IMR-90 (cell line): ENCODE data around the gene SLC25A34. TPM values are rescaled to one million over a fixed set of nuclear protein-coding genes. Genes with fewer than 3 reads are reported as not detected.

Experiments used
- ATAC-seq: fragments of 200-7000 bp; cut with Tn5 transposase; 2 replicates; pipeline ENCODE4 v1.9.1; 2020; ENCODE audit warnings: low read depth, mild to moderate bottlenecking, moderate library complexity
- BruUV-seq: library from RNA; stranded (reverse); fragments of 400-500 nt; replicated peaks from 2 replicates; lab custom pipeline; 2021; lab: Mats Ljungman, UMichigan
- CTCF ChIA-PET: fragments of 300-600 bp; formaldehyde crosslinking; extraction: SDS; loops from one replicate; lab custom pipeline; 2021; ENCODE audit warnings: antibody characterized with exemption; lab: Yijun Ruan, JAX
- POLR2A ChIA-PET: fragments of 300-600 bp; sonication (Branson Sonifier 250); formaldehyde crosslinking; loops from one replicate; lab custom pipeline; 2022; ENCODE audit warnings: antibody characterized with exemption; ENCODE audit not compliant: unreplicated experiment; lab: Charles Lee
- DNase-seq: peaks from one replicate; pipeline ENCODE4 v3.0.0; 2013
- H2AFZ ChIP-seq: replicated peaks from 2 replicates; pipeline ENCODE3; 2013; ENCODE audit warnings: low read length, mild to moderate bottlenecking; ENCODE audit not compliant: poor library complexity
- H2AK5ac ChIP-seq: 2 replicates; pipeline ENCODE4 v1.6.1; 2013; ENCODE audit warnings: low read depth, low read length, inconsistent platforms
- H2AK9ac ChIP-seq: replicated peaks from 2 replicates; pipeline ENCODE3; 2013; ENCODE audit warnings: mild to moderate bottlenecking, low read depth, low read length, moderate library complexity; ENCODE audit not compliant: poor library complexity
- H2BK120ac ChIP-seq: 2 replicates; pipeline ENCODE4 v1.6.1; 2013; ENCODE audit warnings: low read depth, low read length, inconsistent platforms
- H2BK15ac ChIP-seq: 3 replicates; pipeline ENCODE4 v1.6.1; 2013; ENCODE audit warnings: low read depth, low read length, inconsistent platforms
- H2BK20ac ChIP-seq: 2 replicates; pipeline ENCODE4 v1.6.1; 2013; ENCODE audit warnings: low read depth, mild to moderate bottlenecking, inconsistent platforms, low read length, moderate library complexity
- H2BK5ac ChIP-seq: 2 replicates; pipeline ENCODE4 v1.6.1; 2013; ENCODE audit warnings: mild to moderate bottlenecking, low read depth, low read length, inconsistent platforms; ENCODE audit not compliant: poor library complexity, severe bottlenecking
- H3K14ac ChIP-seq: replicated peaks from 2 replicates; pipeline ENCODE4 v1.6.1; 2013; ENCODE audit warnings: low read depth, low read length, inconsistent platforms
- H3K18ac ChIP-seq: 2 replicates; pipeline ENCODE4 v1.6.1; 2013; ENCODE audit warnings: low read depth, low read length, control low read depth
- H3K23ac ChIP-seq: 2 replicates; pipeline ENCODE4 v1.6.1; 2013; ENCODE audit warnings: low read depth, low read length, inconsistent platforms
- H3K27ac ChIP-seq: 2 replicates; pipeline ENCODE4 v1.5.1; 2013; ENCODE audit warnings: mild to moderate bottlenecking, control low read depth, low read length; ENCODE audit not compliant: insufficient read depth
- H3K27me3 ChIP-seq: 2 replicates; pipeline ENCODE4 v1.6.1; 2013; ENCODE audit warnings: low read length; ENCODE audit not compliant: control insufficient read depth, insufficient read depth
- H3K36me3 ChIP-seq: 2 replicates; pipeline ENCODE4 v1.6.1; 2013; ENCODE audit warnings: low read length, mixed read lengths; ENCODE audit not compliant: control insufficient read depth, insufficient read depth
- H3K4ac ChIP-seq: 2 replicates; pipeline ENCODE4 v1.6.1; 2013; ENCODE audit warnings: low read depth, low read length, inconsistent platforms
- H3K4me1 ChIP-seq: 2 replicates; pipeline ENCODE4 v1.6.1; 2013; ENCODE audit warnings: low read length, mixed read lengths; ENCODE audit not compliant: control insufficient read depth, insufficient read depth
- H3K4me2 ChIP-seq: 2 replicates; pipeline ENCODE4 v1.6.1; 2013; ENCODE audit warnings: low read depth, mild to moderate bottlenecking, control low read depth, low read length, moderate library complexity
- H3K4me3 ChIP-seq: 2 replicates; pipeline ENCODE4 v1.5.1; 2013; ENCODE audit warnings: low read depth, mild to moderate bottlenecking, control low read depth, low read length, moderate library complexity; ENCODE audit not compliant: insufficient read depth
- H3K56ac ChIP-seq: 2 replicates; pipeline ENCODE4 v1.6.1; 2013; ENCODE audit warnings: low read length, inconsistent platforms; ENCODE audit not compliant: insufficient read depth; ENCODE audit errors: extremely low read depth
- H3K79me1 ChIP-seq, 2 experiments: 2 replicates each; pipeline ENCODE4 v1.6.1; 2013; ENCODE audit warnings: low read length in 2 of 2, inconsistent platforms in 1 of 2, low read depth in 1 of 2
- H3K9ac ChIP-seq: 2 replicates; pipeline ENCODE4 v1.6.1; 2013; ENCODE audit warnings: low read depth, low read length, control low read depth
- H3K9me1 ChIP-seq: 2 replicates; pipeline ENCODE4 v1.6.1; 2013; ENCODE audit warnings: low read length, inconsistent platforms; ENCODE audit not compliant: insufficient read depth
- H3K9me3 ChIP-seq: 2 replicates; pipeline ENCODE4 v1.6.1; 2013; ENCODE audit warnings: low read length; ENCODE audit not compliant: control insufficient read depth, insufficient read depth
- H4K20me1 ChIP-seq: 2 replicates; pipeline ENCODE4 v1.6.1; 2013; ENCODE audit warnings: low read length, inconsistent platforms; ENCODE audit not compliant: insufficient read depth
- H4K5ac ChIP-seq: 2 replicates; pipeline ENCODE4 v1.6.1; 2013; ENCODE audit warnings: mild to moderate bottlenecking, low read depth, low read length, control low read depth
- H4K8ac ChIP-seq, 2 experiments: 2 replicates each; pipeline ENCODE4 v1.6.1; 2013; ENCODE audit warnings: low read depth in 2 of 2, low read length in 2 of 2, control low read depth in 1 of 2, inconsistent platforms in 1 of 2
- H4K91ac ChIP-seq: 2 replicates; pipeline ENCODE4 v1.6.1; 2013; ENCODE audit warnings: low read depth, low read length, inconsistent platforms; ENCODE audit not compliant: insufficient read depth
- BHLHE40 ChIP-seq: fragments of 150-350 bp; IDR thresholded peaks from 2 replicates; pipeline ENCODE4 v1.6.1; 2016; ENCODE audit warnings: mild to moderate bottlenecking, low read depth, low read length
- CEBPB ChIP-seq: IDR thresholded peaks from 2 replicates; pipeline ENCODE4 v1.6.1; 2012; ENCODE audit warnings: low read depth, low read length, improper control_type of control experiment
- CHD1 ChIP-seq: IDR thresholded peaks from 2 replicates; pipeline ENCODE4 v1.6.1; 2012; ENCODE audit warnings: low read depth, low read length, improper control_type of control experiment
- FOS ChIP-seq: fragments of 150-350 bp; IDR thresholded peaks from 2 replicates; pipeline ENCODE4 v1.6.1; 2016; ENCODE audit warnings: low read depth, low read length
- MAFK ChIP-seq: IDR thresholded peaks from 2 replicates; pipeline ENCODE4 v1.6.1; 2012; ENCODE audit warnings: low read depth, low read length, improper control_type of control experiment
- MAZ ChIP-seq: IDR thresholded peaks from 2 replicates; pipeline ENCODE4 v1.6.1; 2012; ENCODE audit warnings: low read depth, mild to moderate bottlenecking, low read length, improper control_type of control experiment, moderate library complexity, borderline replicate concordance
- NFE2L2 ChIP-seq: fragments of 150-350 bp; IDR thresholded peaks from 2 replicates; pipeline ENCODE4 v1.6.1; 2016; ENCODE audit warnings: low read depth, mild to moderate bottlenecking, low read length
- RAD21 ChIP-seq: IDR thresholded peaks from 2 replicates; pipeline ENCODE4 v1.6.1; 2012; ENCODE audit warnings: low read length, improper control_type of control experiment
- RCOR1 ChIP-seq: IDR thresholded peaks from 2 replicates; pipeline ENCODE4 v1.6.1; 2012; ENCODE audit warnings: mild to moderate bottlenecking, low read length, improper control_type of control experiment; ENCODE audit not compliant: insufficient replicate concordance
- SMC3 ChIP-seq: fragments of 150-350 bp; IDR thresholded peaks from 2 replicates; pipeline ENCODE4 v1.6.1; 2016; ENCODE audit warnings: low read depth, mild to moderate bottlenecking, antibody characterized with exemption, low read length, moderate library complexity
- WGBS, 2 experiments: methylation state at CpG; one replicate each; pipeline versions ENCODE4 v1.1.5 to v1.1.7; 2013; ENCODE audit warnings: missing lambda C conversion rate in 2 of 2; ENCODE audit not compliant: insufficient read length in 1 of 2; ENCODE audit errors: extremely low coverage in 2 of 2; 5-methylcytosine and 5-hydroxymethylcytosine counted together
- dilution Hi-C: fragments of 300-500 bp; cut with HindIII; formaldehyde crosslinking; loops from one replicate; pipeline ENCODE4 v1.14.3; 2018; ENCODE audit warnings: low sequenced_read_pairs; ENCODE audit not compliant: unreplicated experiment
- in situ Hi-C: fragments of 300-500 bp; cut with MboI; formaldehyde crosslinking; loops from 3 replicates; pipeline ENCODE4 v1.14.3; 2019; ENCODE audit warnings: low sequenced_read_pairs, inconsistent platforms, mixed read lengths
- intact Hi-C: fragments of 100-400 bp; cut with micrococcal nuclease; formaldehyde crosslinking; loops from 2 replicates; pipeline ENCODE4 v1.10.0; 2022
- polyA plus RNA-seq, 3 experiments: library from polyadenylated mRNA; depleted of rRNA; stranded (reverse); fragments of >200 nt; gene quantifications; 2 replicates each; pipeline ENCODE4 v1.2.3, GENCODE V29; 2012; ENCODE audit warnings: low replicate concordance in 1 of 3
- total RNA-seq: library from RNA; depleted of rRNA; stranded (reverse); fragments of >200 nt; gene quantifications from 2 replicates; pipeline ENCODE4 v1.2.3, GENCODE V29; 2012
- TF ChIP-seq, protein P1 (sequence below): conservative IDR thresholded peaks from 2 replicates; pipeline ENCODE4 v1.5.1; 2012; ENCODE audit warnings: mild to moderate bottlenecking, low read depth, low read length, improper control_type of control experiment
- TF ChIP-seq, protein P2 (sequence below): fragments of 150-350 bp; IDR thresholded peaks from 2 replicates; pipeline ENCODE4 v1.6.1; 2016; ENCODE audit warnings: low read depth, mild to moderate bottlenecking, low read length, moderate library complexity, borderline replicate concordance
- TF ChIP-seq, protein P3 (sequence below): fragments of 150-350 bp; IDR thresholded peaks from 2 replicates; pipeline ENCODE4 v1.6.1; 2017; ENCODE audit warnings: mild to moderate bottlenecking, antibody characterized with exemption, low read length, low read depth

SLC25A34 gene
- total and polyA plus RNA-seq, 2 of the 4 experiments (the other 2 are of a cell fraction): under 0.01 to 0.72 TPM

DNA sequence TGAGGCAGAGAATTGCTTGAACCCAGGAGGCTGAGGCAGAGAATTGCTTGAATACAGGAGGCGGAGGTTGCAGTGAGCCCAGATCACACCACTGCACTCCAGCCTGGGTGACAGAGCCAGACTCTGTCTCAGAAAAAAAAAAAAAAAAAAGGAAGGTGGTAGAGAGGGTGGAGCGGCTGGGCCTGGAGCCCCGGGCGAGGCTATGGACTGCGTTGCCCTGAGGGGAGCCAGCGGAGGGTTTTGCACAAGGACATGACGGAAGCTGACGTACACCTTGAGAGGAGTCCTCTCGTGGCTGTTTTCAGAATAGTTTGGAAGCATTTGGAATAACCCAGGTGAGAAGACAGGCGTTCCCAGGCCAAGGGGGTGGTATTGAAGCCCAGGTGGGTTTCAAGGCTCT is 15.7 kb downstream of the SLC25A34 start:
- Histone ChIP-seq H3K27me3 (no peaks in the 10 kb centered on the region), H2AFZ (no peak overlapping the region), H3K9ac (no peak overlapping the region), H4K20me1 (no peaks in the 10 kb centered on the region), H2AK9ac (peak overlapping the region; percentile 37), H4K91ac (no peak overlapping the region), H3K27ac (no peak overlapping the region), H3K4me3 (no peak overlapping the region), H4K5ac (no peak overlapping the region), H3K4me1 (peaks cover 9% of the 10 kb centered on the region), H3K9me3 (no peaks in the 10 kb centered on the region), H3K4me2 (no peak overlapping the region), H3K9me1 (peaks cover 5% of the 10 kb centered on the region), H3K36me3 (no peaks in the 10 kb centered on the region), H3K18ac (no peak overlapping the region), H3K4ac (no peak overlapping the region), H3K56ac (no peak overlapping the region), H2BK5ac (no peak overlapping the region), H3K79me1 (no peaks in the 10 kb centered on the region), H3K23ac (no peak overlapping the region), H2AK5ac (no peak overlapping the region), H2BK20ac (no peak overlapping the region), H4K8ac (no peak overlapping the region), H2BK15ac (no peak overlapping the region), H2BK120ac (no peak overlapping the region), H3K14ac (no peak overlapping the region)
- in situ Hi-C loops (no loop called here), dilution Hi-C loops (no loop called here), intact Hi-C loops (no loop called here)
- TF ChIP-seq FOS (no peak), RCOR1 (no peak), RAD21 (no peak), NFE2L2 (no peak), CEBPB (no peak), MAFK (no peak), BHLHE40 (no peak), SMC3 (no peak), CHD1 (no peak), MAZ (no peak)
- TF ChIP-seq, protein P1, sequence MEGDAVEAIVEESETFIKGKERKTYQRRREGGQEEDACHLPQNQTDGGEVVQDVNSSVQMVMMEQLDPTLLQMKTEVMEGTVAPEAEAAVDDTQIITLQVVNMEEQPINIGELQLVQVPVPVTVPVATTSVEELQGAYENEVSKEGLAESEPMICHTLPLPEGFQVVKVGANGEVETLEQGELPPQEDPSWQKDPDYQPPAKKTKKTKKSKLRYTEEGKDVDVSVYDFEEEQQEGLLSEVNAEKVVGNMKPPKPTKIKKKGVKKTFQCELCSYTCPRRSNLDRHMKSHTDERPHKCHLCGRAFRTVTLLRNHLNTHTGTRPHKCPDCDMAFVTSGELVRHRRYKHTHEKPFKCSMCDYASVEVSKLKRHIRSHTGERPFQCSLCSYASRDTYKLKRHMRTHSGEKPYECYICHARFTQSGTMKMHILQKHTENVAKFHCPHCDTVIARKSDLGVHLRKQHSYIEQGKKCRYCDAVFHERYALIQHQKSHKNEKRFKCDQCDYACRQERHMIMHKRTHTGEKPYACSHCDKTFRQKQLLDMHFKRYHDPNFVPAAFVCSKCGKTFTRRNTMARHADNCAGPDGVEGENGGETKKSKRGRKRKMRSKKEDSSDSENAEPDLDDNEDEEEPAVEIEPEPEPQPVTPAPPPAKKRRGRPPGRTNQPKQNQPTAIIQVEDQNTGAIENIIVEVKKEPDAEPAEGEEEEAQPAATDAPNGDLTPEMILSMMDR: no peak
- TF ChIP-seq, protein P2, sequence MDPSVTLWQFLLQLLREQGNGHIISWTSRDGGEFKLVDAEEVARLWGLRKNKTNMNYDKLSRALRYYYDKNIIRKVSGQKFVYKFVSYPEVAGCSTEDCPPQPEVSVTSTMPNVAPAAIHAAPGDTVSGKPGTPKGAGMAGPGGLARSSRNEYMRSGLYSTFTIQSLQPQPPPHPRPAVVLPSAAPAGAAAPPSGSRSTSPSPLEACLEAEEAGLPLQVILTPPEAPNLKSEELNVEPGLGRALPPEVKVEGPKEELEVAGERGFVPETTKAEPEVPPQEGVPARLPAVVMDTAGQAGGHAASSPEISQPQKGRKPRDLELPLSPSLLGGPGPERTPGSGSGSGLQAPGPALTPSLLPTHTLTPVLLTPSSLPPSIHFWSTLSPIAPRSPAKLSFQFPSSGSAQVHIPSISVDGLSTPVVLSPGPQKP: no peak
- TF ChIP-seq, protein P3, sequence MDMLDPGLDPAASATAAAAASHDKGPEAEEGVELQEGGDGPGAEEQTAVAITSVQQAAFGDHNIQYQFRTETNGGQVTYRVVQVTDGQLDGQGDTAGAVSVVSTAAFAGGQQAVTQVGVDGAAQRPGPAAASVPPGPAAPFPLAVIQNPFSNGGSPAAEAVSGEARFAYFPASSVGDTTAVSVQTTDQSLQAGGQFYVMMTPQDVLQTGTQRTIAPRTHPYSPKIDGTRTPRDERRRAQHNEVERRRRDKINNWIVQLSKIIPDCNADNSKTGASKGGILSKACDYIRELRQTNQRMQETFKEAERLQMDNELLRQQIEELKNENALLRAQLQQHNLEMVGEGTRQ: no peak
- ATAC-seq (no peak), DNase-seq (no peak)
- BruUV-seq: no TSS peak
- WGBS, 2 experiments: 100% methylated on average over 1 of the region's 10 CpGs; no CpG with 5 or more reads in 1 of the 2 experiments
- POLR2A ChIA-PET: no interaction called here
- CTCF ChIA-PET: interaction anchor here (0.7 kb wide), 1 partner anchor 36 kb away, joined by 4 read pairs; no protein-coding TSS in a partner anchor
